ENCODE results near the gene SNRNP25.

The SNRNP25 gene

DNA sequence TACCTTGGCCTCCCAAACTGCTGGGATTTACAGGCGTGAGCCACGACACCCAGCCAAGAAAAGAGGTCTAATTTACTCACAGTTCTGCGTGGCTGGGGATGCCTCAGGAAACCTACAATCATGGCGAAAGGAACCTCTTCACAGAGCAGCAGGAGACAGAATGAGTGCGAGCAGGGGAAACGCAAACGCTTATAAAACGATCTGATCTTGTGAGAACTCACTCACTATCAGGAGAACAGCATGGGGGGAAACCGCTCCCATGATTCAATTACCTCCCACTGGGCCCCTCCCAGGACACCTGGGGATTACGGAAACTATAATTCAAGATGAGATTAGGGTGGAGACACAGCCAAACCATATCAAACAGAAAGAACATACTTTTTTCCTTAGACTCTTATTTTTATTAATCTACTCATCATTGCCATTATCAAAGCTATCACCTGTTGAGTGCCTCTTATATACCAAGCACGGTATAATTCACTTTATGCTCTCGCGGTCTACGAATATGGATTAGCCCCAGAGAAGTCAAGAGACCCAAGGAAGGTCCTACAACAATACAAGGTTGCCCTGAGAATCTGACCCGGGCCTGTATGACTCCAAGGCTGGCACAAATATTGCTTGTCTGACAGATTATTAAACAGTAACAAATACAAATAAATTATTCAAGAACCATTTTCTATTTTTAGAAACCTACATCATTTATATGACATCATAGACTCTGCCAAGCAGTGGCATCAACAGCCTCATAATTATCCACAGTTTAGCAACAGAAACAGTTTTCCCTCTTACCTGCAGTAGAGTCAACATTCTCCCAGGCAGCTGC lies 2.6 kb upstream of the SNRNP25 start:
- Histone ChIP-seq H3K9me3 (ENCODE audit: insufficient read depth, low read length) (no peaks in the 10 kb centered on the region), H3K9me2 (replicated peaks; ENCODE audit: insufficient read depth, low read length) (no peaks in the 10 kb centered on the region), H3F3A (ENCODE audit: insufficient read depth) (0 out of 2 replicates have a peak, but pooled peaks cover 3% of the 10 kb centered on the region), H3K36me3 (ENCODE audit: low read length) (peaks cover 17% of the 10 kb centered on the region), H3K4me2 (ENCODE audit: low read depth, low read length, poor library complexity, severe bottlenecking) (peak overlapping the region; percentile 91), H4K20me1 (ENCODE audit: low read depth, low read length) (peaks cover 8% of the 10 kb centered on the region; the same call in 1 of the 2 replicates), H3K27me3 (ENCODE audit: low read length) (no peaks in the 10 kb centered on the region), H3K79me2 (ENCODE audit: insufficient read depth, low read length) (peaks cover 62% of the 10 kb centered on the region), H3K4me3 (ENCODE audit: insufficient read depth, low read length, poor library complexity, severe bottlenecking) (no peak overlapping the region), H3K27ac (ENCODE audit: low read depth, low read length) (no peak overlapping the region), H2AFZ (ENCODE audit: low read depth, low read length, severe bottlenecking) (no peak overlapping the region), H3K9ac (ENCODE audit: low read length) (peak overlapping the region; percentile 97; the same call in 1 of the 2 replicates)
- no peak for TF ChIP-seq CTCF (IDR thresholded peaks at IDR 0.05; ENCODE audit: insufficient read depth, low read length, poor library complexity, severe bottlenecking)
- TF ChIP-seq EZH2phosphoT487 (conservative IDR thresholded peaks at IDR 0.05; ENCODE audit: low read length): no peak

GRCh38 chr16:54237-54581 lies 581 bp downstream of the SNRNP25 start:
- no peaks in the 10 kb centered on the region for H3K27me3 ChIP-seq (ENCODE audit: low read length)
- H3F3A ChIP-seq (ENCODE audit: insufficient read depth): 0 out of 2 replicates have a peak, but pooled peaks cover 3% of the 10 kb centered on the region
- H3K9me2 ChIP-seq (replicated peaks; ENCODE audit: insufficient read depth, low read length): no peaks in the 10 kb centered on the region
- H3K4me2 ChIP-seq (ENCODE audit: low read depth, low read length, poor library complexity, severe bottlenecking): peak overlapping the region; percentile 96
- no peaks in the 10 kb centered on the region for H3K9me3 ChIP-seq (ENCODE audit: insufficient read depth, low read length)
- no peak for TF ChIP-seq EZH2phosphoT487 (conservative IDR thresholded peaks at IDR 0.05; ENCODE audit: low read length)
- no peak for TF ChIP-seq CTCF (IDR thresholded peaks at IDR 0.05; ENCODE audit: insufficient read depth, low read length, poor library complexity, severe bottlenecking)
- H2AFZ ChIP-seq (ENCODE audit: low read depth, low read length, severe bottlenecking): peak overlapping the region; percentile 87
- H4K20me1 ChIP-seq (ENCODE audit: low read depth, low read length): peaks cover 8% of the 10 kb centered on the region; the same call in 1 of the 2 replicates
- H3K27ac ChIP-seq (ENCODE audit: low read depth, low read length): peak overlapping the region; percentile 80
- peaks cover 7% of the 10 kb centered on the region; the same call in 1 of the 2 replicates for H3K36me3 ChIP-seq (ENCODE audit: low read length)
- H3K79me2 ChIP-seq (ENCODE audit: insufficient read depth, low read length): peaks cover 50% of the 10 kb centered on the region
- H3K4me3 ChIP-seq (ENCODE audit: insufficient read depth, low read length, poor library complexity, severe bottlenecking): peak overlapping the region; percentile 92
- H3K9ac ChIP-seq (ENCODE audit: low read length): peak overlapping the region; percentile 97

DNA sequence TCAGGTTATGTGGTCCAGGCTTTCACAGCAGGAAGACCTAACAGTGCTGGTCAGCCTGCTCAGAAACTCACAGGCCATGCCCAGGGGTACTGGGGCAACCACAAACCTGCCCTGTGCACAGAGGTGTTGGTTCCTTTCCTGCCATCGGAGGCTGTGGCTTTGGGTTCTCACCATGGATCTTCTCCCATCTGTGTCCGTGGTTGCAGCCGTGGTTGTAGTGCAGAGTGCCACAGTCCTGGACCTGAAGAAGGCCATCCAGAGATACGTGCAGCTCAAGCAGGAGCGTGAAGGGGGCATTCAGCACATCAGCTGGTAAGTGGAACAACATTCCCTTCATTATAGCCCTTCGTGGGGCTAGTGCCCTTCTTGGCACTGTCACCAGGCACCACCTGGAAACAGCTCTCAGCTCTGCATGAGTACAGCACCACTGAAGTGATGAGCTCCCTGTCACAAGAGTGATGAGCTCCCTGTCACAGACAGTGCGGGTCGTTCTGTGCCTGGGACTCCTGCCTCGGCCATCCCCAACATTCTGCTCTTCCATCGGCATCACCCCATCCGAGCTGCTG lies 2.0 kb downstream of the SNRNP25 start:
- peaks cover 6% of the 10 kb centered on the region; the same call in 1 of the 2 replicates for H4K20me1 ChIP-seq (ENCODE audit: low read depth, low read length)
- no peak overlapping the region for H3K4me2 ChIP-seq (ENCODE audit: low read depth, low read length, poor library complexity, severe bottlenecking)
- no peak overlapping the region for H3K9ac ChIP-seq (ENCODE audit: low read length)
- no peak overlapping the region for H3K27ac ChIP-seq (ENCODE audit: low read depth, low read length)
- H3K27me3 ChIP-seq (ENCODE audit: low read length): no peaks in the 10 kb centered on the region
- H3K36me3 ChIP-seq (ENCODE audit: low read length): peaks cover 7% of the 10 kb centered on the region; the same call in 1 of the 2 replicates
- no peaks in the 10 kb centered on the region for H3K9me3 ChIP-seq (ENCODE audit: insufficient read depth, low read length)
- TF ChIP-seq EZH2phosphoT487 (conservative IDR thresholded peaks at IDR 0.05; ENCODE audit: low read length) (no peak), CTCF (IDR thresholded peaks at IDR 0.05; ENCODE audit: insufficient read depth, low read length, poor library complexity, severe bottlenecking) (no peak)
- peaks cover 36% of the 10 kb centered on the region for H3K79me2 ChIP-seq (ENCODE audit: insufficient read depth, low read length)
- no peak overlapping the region for H2AFZ ChIP-seq (ENCODE audit: low read depth, low read length, severe bottlenecking)
- H3F3A ChIP-seq (ENCODE audit: insufficient read depth): no peaks in the 10 kb centered on the region
- no peak overlapping the region for H3K4me3 ChIP-seq (ENCODE audit: insufficient read depth, low read length, poor library complexity, severe bottlenecking)
- H3K9me2 ChIP-seq (replicated peaks; ENCODE audit: insufficient read depth, low read length): no peaks in the 10 kb centered on the region

Measured in SU-DHL-6 (cell line).